Measurements from ENCODE around the gene CDH4.

DNA sequence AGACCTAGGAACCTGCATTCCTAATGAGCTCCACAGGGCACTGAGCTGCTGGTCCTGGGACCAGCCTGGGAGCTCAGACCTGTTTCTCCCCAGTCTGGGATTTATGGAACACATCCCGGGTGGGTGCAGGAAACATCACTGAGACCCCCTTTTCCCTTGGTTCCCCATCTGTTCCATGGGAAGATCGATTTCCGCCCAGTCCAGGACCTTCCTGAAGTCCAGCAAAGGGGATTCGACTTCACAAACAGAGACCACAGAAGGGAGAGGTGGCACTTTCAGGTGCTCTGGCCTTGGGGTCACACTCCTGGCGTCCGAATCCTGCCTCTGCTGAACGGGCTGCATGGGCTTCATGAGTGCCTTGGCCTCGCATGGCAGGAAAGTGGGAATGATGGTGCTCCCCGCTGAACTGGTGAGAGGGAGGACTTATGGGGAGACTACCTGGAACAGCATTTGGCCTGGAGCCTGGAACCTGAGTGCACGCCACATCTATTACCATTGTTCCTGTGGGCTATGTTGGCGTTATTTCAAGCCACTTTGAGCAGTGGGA, 517.3 kb downstream of the CDH4 start:
- TF ChIP-seq, protein P1, sequence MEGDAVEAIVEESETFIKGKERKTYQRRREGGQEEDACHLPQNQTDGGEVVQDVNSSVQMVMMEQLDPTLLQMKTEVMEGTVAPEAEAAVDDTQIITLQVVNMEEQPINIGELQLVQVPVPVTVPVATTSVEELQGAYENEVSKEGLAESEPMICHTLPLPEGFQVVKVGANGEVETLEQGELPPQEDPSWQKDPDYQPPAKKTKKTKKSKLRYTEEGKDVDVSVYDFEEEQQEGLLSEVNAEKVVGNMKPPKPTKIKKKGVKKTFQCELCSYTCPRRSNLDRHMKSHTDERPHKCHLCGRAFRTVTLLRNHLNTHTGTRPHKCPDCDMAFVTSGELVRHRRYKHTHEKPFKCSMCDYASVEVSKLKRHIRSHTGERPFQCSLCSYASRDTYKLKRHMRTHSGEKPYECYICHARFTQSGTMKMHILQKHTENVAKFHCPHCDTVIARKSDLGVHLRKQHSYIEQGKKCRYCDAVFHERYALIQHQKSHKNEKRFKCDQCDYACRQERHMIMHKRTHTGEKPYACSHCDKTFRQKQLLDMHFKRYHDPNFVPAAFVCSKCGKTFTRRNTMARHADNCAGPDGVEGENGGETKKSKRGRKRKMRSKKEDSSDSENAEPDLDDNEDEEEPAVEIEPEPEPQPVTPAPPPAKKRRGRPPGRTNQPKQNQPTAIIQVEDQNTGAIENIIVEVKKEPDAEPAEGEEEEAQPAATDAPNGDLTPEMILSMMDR (conservative IDR thresholded peaks at IDR 0.05; ENCODE audit: low read length), result no peak
- TF ChIP-seq EZH2phosphoT487 (IDR thresholded peaks at IDR 0.05; ENCODE audit: borderline replicate concordance, low read depth, low read length), result no peak

All from OCI-LY7 (cell line).